ENCODE measurements around the gene RBBP5.

The RBBP5 gene

GRCh38 chr1:205053296-205053695 is 68.5 kb downstream of the RBBP5 start:
- DNase-seq = no peak

GRCh38 chr1:205052690-205053089 is 69.1 kb downstream of the RBBP5 start:
- no peak for DNase-seq

- no peak for DNase-seq
Observed at GRCh38 chr1:205049479-205049878, 72.3 kb downstream of the RBBP5 start.

GRCh38 chr1:205048382-205048781 is 73.4 kb downstream of the RBBP5 start:
- peak; percentile 38 for DNase-seq

- no peak for DNase-seq
Observed at GRCh38 chr1:205047764-205048231, 74.0 kb downstream of the RBBP5 start.

GRCh38 chr1:205046870-205047269 is 74.9 kb downstream of the RBBP5 start:
- no peak for DNase-seq

GRCh38 chr1:205045146-205045545 is 76.6 kb downstream of the RBBP5 start:
- no peak for DNase-seq

GRCh38 chr1:205044741-205045140 is 77.0 kb downstream of the RBBP5 start:
- no peak for DNase-seq

GRCh38 chr1:205043866-205044265 is 77.9 kb downstream of the RBBP5 start:
- no peak for DNase-seq

GRCh38 chr1:205042911-205043806 is 78.6 kb downstream of the RBBP5 start, which contains the start of gene CNTN2:
TSS of gene CNTN2 (plus strand) at chr1:205043212. CDS start at chr1:205053186, 9,974 bp downstream.
- peak; percentile 35 for DNase-seq

GRCh38 chr1:205041998-205042910 is 79.5 kb downstream of the RBBP5 start:
- DNase-seq = peak; percentile 86

- no peak for DNase-seq
Observed at GRCh38 chr1:205041001-205041715, 80.6 kb downstream of the RBBP5 start.

- DNase-seq = no peak
Observed at GRCh38 chr1:205038132-205038786, 83.5 kb downstream of the RBBP5 start.

GRCh38 chr1:205037539-205037938 is 84.2 kb downstream of the RBBP5 start:
- DNase-seq = no peak
